ENCODE data around the gene OVCH1.

OVCH1 gene

DNA sequence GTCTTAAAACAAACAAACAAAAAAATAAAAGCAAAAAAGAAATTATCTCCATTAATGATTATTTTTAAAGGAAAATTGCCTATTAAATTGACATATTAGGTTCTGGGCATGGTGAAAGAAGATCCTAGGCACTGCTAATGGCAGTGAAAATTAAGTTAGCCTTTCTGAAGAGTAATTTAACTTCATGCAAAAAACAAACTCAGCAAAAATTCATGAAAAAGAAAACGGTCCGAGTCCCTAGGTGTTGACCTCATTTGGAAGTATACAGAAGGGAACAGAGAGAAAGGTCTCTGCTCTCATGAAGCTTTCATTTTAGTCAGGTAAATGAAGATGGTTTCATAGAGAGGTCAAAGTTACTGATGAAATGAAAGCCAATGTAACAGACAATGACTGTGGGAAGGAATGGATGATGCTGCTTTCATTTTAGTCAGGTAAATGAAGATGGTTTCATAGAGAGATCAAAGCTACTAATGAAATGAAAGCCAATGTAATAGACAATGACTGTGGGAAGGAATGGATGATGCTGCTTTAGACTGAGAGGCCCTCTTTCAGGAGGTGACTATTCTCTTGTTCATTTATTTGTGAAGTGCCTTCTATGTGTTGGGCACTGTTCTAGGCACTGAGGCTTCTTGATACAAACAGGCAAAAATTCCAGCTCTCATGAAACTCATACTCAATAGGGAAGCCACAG, 50.1 kb downstream of the OVCH1 start:
- TF ChIP-seq, protein P1, sequence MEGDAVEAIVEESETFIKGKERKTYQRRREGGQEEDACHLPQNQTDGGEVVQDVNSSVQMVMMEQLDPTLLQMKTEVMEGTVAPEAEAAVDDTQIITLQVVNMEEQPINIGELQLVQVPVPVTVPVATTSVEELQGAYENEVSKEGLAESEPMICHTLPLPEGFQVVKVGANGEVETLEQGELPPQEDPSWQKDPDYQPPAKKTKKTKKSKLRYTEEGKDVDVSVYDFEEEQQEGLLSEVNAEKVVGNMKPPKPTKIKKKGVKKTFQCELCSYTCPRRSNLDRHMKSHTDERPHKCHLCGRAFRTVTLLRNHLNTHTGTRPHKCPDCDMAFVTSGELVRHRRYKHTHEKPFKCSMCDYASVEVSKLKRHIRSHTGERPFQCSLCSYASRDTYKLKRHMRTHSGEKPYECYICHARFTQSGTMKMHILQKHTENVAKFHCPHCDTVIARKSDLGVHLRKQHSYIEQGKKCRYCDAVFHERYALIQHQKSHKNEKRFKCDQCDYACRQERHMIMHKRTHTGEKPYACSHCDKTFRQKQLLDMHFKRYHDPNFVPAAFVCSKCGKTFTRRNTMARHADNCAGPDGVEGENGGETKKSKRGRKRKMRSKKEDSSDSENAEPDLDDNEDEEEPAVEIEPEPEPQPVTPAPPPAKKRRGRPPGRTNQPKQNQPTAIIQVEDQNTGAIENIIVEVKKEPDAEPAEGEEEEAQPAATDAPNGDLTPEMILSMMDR (IDR thresholded peaks at IDR 0.05): no peak

DNA sequence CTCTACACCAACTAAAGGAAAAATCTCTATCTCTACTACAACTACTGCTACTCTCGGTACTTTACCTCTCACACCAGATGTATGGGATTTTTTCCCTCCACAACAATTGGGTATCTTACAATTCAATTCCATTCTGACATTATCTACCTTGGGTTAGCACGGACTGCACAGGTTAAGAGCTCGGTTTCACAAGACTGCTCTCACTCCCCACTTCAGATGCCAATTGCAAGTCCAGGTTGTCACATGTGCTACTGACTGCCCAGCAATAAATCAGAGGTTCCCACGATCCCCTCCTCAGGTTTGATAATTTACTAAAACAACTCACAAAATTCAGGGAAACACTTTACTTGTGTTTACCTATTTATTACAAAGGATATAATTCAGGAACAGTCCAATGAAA, 58.0 kb downstream of the OVCH1 start:
- TF ChIP-seq, protein P1 (IDR thresholded peaks at IDR 0.05): no peak

DNA sequence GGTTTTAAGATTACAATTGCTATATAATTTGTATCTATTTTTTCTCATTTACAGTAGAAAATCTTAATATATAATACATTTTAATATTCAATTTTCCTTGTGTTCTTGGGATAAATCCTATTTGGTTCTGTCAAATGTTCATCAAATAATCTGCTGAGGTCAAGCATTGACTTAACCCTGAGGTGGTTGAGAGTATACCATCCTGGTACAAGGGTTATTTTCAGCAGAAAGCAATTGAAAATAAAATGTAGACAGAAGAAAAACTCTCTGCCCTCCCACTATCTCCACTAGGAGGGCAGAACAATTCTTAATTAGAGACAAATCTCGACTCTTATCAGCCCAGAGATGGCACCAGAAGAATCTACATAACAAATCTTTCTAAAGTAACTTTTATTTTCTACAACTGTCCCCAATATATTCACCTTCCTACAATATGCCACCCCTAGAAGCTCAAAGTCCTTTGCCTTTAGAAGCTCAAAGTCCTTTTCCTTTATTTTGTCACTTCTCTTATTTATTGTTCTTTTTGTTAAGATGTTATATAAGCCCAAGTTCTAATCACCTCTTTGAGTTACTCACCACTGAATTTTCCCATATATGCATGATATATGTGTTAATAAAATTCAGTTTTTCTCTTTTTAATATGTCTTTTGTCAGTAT, 58.6 kb downstream of the OVCH1 start:
- TF ChIP-seq, protein P1 (IDR thresholded peaks at IDR 0.05): no peak

DNA sequence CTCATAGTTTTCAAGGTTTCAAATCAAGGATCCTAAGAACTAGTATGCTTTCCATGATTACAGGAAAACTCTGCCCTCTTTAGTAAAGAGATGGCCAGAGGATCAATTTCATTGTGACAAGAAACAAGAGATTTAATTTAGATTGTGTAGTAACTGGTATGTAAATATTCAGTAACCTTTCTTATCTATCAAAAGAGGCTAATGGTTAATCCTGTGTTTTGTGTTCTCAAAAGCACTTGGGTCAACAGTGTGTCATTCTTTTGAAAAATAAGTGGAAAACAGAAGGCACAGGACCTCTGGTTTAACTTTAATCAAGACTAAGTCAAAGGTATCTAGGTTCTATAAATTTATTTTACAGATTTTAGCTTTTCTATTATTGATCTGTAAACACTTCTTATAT, 59.9 kb downstream of the OVCH1 start:
- TF ChIP-seq, protein P1 (IDR thresholded peaks at IDR 0.05): no peak

DNA sequence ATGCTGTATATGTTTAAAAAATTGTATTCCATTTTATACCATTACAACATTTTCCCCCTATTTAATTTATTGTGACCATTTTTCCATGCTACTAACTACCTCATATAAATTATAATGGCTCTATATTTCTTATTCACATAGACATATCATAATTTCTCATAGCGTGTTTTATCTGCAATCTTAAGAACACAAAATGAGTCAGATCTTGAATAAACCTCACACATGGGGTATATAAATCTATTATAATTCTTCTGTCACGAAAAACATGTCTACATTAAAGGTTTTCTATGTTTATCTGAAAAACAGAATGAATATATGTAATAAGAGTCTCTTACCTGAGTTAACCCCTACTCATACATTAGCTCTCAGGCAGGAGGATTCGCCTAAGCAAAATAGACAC, 66.0 kb downstream of the OVCH1 start:
- TF ChIP-seq, protein P1 (IDR thresholded peaks at IDR 0.05): no peak

DNA sequence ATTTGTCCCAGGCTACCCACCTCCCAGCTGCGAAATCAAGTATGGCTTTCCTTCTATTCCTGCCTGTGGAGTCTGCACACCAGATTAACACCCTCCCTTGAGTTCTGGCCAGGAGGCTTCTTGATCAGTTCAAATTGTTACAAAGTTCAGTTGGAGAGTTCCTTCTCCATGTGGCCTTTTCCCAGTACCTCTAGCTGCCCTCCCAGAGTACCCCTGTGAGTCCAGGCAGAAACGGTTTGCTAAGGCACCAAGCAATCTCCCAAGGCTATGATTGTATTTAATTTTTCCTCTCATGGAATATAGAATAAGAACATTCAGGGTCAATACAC, 66.8 kb downstream of the OVCH1 start:
- TF ChIP-seq, protein P1 (IDR thresholded peaks at IDR 0.05): no peak

DNA sequence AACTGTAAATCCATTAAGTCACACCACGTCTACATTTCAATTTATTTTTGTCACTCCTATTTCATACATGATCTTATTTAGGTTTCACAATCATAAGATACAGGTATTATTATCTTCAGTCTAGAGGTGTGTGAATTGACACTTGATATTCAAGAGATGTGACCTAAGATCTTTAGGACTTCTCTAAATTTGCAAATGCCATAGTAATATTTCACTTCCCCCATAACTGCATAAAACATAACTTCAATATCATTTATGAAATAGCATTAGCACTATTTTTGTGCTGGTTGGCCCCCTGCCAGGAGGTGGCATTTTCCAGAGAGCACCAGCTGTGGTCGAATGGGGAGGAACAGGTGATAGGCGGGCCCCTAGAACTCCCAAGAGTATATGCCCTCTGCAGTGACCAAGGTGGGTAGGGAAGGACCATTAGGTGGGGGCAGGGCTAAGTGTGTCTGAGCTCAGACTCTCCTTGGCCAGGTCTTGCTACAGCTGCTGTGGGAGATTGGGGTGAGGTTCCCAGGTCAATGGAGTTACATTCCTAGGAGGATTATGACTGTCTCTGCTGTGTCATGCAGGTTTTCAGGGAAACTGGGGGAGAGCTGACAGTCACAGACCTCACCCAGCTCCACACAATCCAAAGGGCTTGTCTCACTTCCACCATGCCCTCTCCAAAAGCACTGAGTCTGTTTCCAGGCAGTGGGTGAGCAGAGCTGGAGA, 67.3 kb downstream of the OVCH1 start:
- TF ChIP-seq, protein P1 (IDR thresholded peaks at IDR 0.05): no peak
